HEK293 (cell line): Measurements from ENCODE around the gene SPTAN1.

Source experiments
- CTCF ChIA-PET: fragments of 350-600 bp; formaldehyde crosslinking; extraction: SDS; loops from one replicate; lab custom pipeline; 2021; ENCODE audit warnings: antibody characterized with exemption; lab: Yijun Ruan, JAX
- POLR2A ChIA-PET: fragments of 300-600 bp; formaldehyde crosslinking; extraction: SDS; loops from one replicate; lab custom pipeline; 2020; ENCODE audit warnings: antibody characterized with exemption, inconsistent platforms; lab: Yijun Ruan, JAX
- H3K27ac ChIP-seq: fragments of 200-500 bp; sonication (Bioruptor generic); 2 replicates; pipeline ENCODE4 v1.5.1; 2014; ENCODE audit warnings: low read depth, low read length, control low read depth, inconsistent platforms; ENCODE audit errors: extremely low read depth
- H3K36me3 ChIP-seq, 2 experiments: fragments of 200-500 bp in 1 of 2; sonication (Bioruptor generic) in 1 of 2; 1 replicate in 1 of 2; 2 replicates in 1 of 2; pipeline ENCODE4 v1.5.1; 2014 to 2017; ENCODE audit warnings: inconsistent platforms in 2 of 2, low read length in 2 of 2; ENCODE audit not compliant: control insufficient read depth in 2 of 2, insufficient read depth in 1 of 2
- H3K4me1 ChIP-seq: fragments of 200-500 bp; sonication (Bioruptor generic); 2 replicates; pipeline ENCODE4 v1.5.1; 2014; ENCODE audit warnings: mild to moderate bottlenecking, low read length, inconsistent platforms; ENCODE audit not compliant: control insufficient read depth, insufficient read depth
- H3K4me3 ChIP-seq: 2 replicates; pipeline ENCODE4 v1.5.1; 2011; ENCODE audit warnings: low read depth, mild to moderate bottlenecking, control low read depth, low read length, moderate library complexity
- H3K9me3 ChIP-seq: fragments of 200-500 bp; sonication (Bioruptor generic); 2 replicates; pipeline ENCODE4 v1.5.1; 2014; ENCODE audit warnings: low read depth, low read length, inconsistent platforms; ENCODE audit not compliant: control insufficient read depth, insufficient read depth
- GLIS1 ChIP-seq: fragments of 450-650 bp; formaldehyde crosslinking; IDR thresholded peaks from 2 replicates; pipeline ENCODE4 v1.5.1; 2016; ENCODE audit warnings: missing biosample characterization, missing genetic modification characterization
- PRDM4 ChIP-seq: fragments of 450-650 bp; formaldehyde crosslinking; IDR thresholded peaks from 2 replicates; pipeline ENCODE4 v1.5.1; 2017; ENCODE audit warnings: missing biosample characterization, missing genetic modification characterization
- SP2 ChIP-seq: fragments of 450-650 bp; formaldehyde crosslinking; IDR thresholded peaks from 2 replicates; pipeline ENCODE4 v1.5.1; 2016; ENCODE audit warnings: missing biosample characterization, missing genetic modification characterization
- ZBTB20 ChIP-seq: fragments of 450-650 bp; formaldehyde crosslinking; IDR thresholded peaks from 2 replicates; pipeline ENCODE4 v1.5.1; 2016; ENCODE audit warnings: missing biosample characterization, missing genetic modification characterization
- ZFP69B ChIP-seq: fragments of 450-650 bp; formaldehyde crosslinking; IDR thresholded peaks from 2 replicates; pipeline ENCODE4 v1.5.1; 2016; ENCODE audit warnings: missing biosample characterization, missing genetic modification characterization
- ZNF133 ChIP-seq: fragments of 450-650 bp; formaldehyde crosslinking; IDR thresholded peaks from 2 replicates; pipeline ENCODE4 v1.5.1; 2016; ENCODE audit warnings: missing biosample characterization, missing genetic modification characterization
- ZNF174 ChIP-seq: fragments of 450-650 bp; formaldehyde crosslinking; IDR thresholded peaks from 2 replicates; pipeline ENCODE4 v1.5.0; 2017; ENCODE audit warnings: missing biosample characterization, mild to moderate bottlenecking, missing genetic modification characterization
- ZNF214 ChIP-seq: fragments of 450-650 bp; formaldehyde crosslinking; IDR thresholded peaks from 2 replicates; pipeline ENCODE4 v1.5.1; 2017; ENCODE audit warnings: missing biosample characterization, mild to moderate bottlenecking, missing genetic modification characterization, borderline replicate concordance
- ZNF223 ChIP-seq: fragments of 450-650 bp; formaldehyde crosslinking; IDR thresholded peaks from 2 replicates; pipeline ENCODE4 v1.5.1; 2016; ENCODE audit warnings: missing biosample characterization, missing genetic modification characterization
- ZNF26 ChIP-seq: fragments of 450-650 bp; formaldehyde crosslinking; IDR thresholded peaks from 2 replicates; pipeline ENCODE4 v1.5.1; 2016; ENCODE audit warnings: missing biosample characterization, missing genetic modification characterization
- ZNF266 ChIP-seq: fragments of 450-650 bp; formaldehyde crosslinking; IDR thresholded peaks from 2 replicates; pipeline ENCODE4 v1.5.1; 2016; ENCODE audit warnings: missing biosample characterization, missing genetic modification characterization, low read depth
- ZNF350 ChIP-seq: fragments of 450-650 bp; formaldehyde crosslinking; IDR thresholded peaks from 2 replicates; pipeline ENCODE4 v1.5.0; 2017; ENCODE audit warnings: missing biosample characterization, mild to moderate bottlenecking, missing genetic modification characterization
- ZNF394 ChIP-seq: fragments of 450-650 bp; formaldehyde crosslinking; IDR thresholded peaks from 2 replicates; pipeline ENCODE4 v1.5.1; 2016; ENCODE audit warnings: missing biosample characterization, missing genetic modification characterization, mild to moderate bottlenecking, moderate library complexity, borderline replicate concordance
- ZNF404 ChIP-seq: fragments of 450-650 bp; formaldehyde crosslinking; IDR thresholded peaks from 2 replicates; pipeline ENCODE4 v1.5.1; 2017; ENCODE audit warnings: missing biosample characterization, missing genetic modification characterization
- ZNF416 ChIP-seq: fragments of 450-650 bp; formaldehyde crosslinking; IDR thresholded peaks from 2 replicates; pipeline ENCODE4 v1.5.1; 2016; ENCODE audit warnings: missing biosample characterization, missing genetic modification characterization
- ZNF423 ChIP-seq: fragments of 450-650 bp; formaldehyde crosslinking; IDR thresholded peaks from 2 replicates; pipeline ENCODE4 v1.5.1; 2016; ENCODE audit warnings: missing biosample characterization, missing genetic modification characterization
- ZNF48 ChIP-seq: fragments of 450-650 bp; formaldehyde crosslinking; IDR thresholded peaks from 2 replicates; pipeline ENCODE4 v1.5.1; 2016; ENCODE audit warnings: missing biosample characterization, missing genetic modification characterization
- ZNF624 ChIP-seq: fragments of 450-650 bp; formaldehyde crosslinking; IDR thresholded peaks from 2 replicates; pipeline ENCODE4 v1.5.1; 2017; ENCODE audit warnings: missing biosample characterization, missing genetic modification characterization
- ZNF654 ChIP-seq: fragments of 450-650 bp; formaldehyde crosslinking; IDR thresholded peaks from 2 replicates; pipeline ENCODE4 v1.5.1; 2016; ENCODE audit warnings: low read depth, missing biosample characterization, missing genetic modification characterization
- ZNF692 ChIP-seq: fragments of 450-650 bp; formaldehyde crosslinking; IDR thresholded peaks from 2 replicates; pipeline ENCODE4 v1.5.1; 2016; ENCODE audit warnings: missing biosample characterization, missing genetic modification characterization
- ZSCAN4 ChIP-seq: fragments of 450-650 bp; formaldehyde crosslinking; IDR thresholded peaks from 2 replicates; pipeline ENCODE4 v1.5.1; 2017; ENCODE audit warnings: missing biosample characterization, missing genetic modification characterization

The SPTAN1 gene

GRCh38 chr9:128656416-128657343 lies 104.3 kb downstream of the SPTAN1 start, which contains the start of gene DYNC2I2 (continued):
- TF ChIP-seq PRDM4 (tag by site-specific recombination) (no peak), ZNF48 (no peak), SP2 (tag by site-specific recombination) (peak; percentile 85), ZNF214 (tag by site-specific recombination) (no peak), ZNF26 (tag by site-specific recombination) (no peak), ZBTB20 (tag by site-specific recombination) (peak; percentile 93), ZNF692 (tag by site-specific recombination) (peak; percentile 85; the same call in 1 of the 2 replicates), ZNF404 (no peak), ZSCAN4 (tag by site-specific recombination) (peak; percentile 60), ZNF416 (tag by site-specific recombination) (no peak), ZNF394 (tag by site-specific recombination) (peak; percentile 99)

DNA sequence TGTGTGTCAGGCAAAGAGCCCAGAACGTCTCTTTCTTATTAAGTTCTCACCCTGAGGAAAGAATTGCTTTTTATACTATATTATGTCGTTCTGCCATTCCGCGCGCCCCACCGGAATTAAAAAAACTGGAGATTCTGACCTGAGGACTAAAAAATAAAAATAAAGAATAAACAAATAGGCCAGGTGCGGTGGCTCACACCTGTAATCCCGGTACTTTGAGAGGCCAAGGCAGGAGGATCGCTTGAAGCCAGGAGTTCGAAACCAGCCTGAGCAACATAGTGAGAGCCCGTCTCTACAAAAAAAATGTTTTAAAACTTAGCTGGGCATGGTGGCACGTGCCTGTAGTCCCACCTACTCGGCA lies 104.9 kb downstream of the SPTAN1 start:
- Histone ChIP-seq H3K4me3 (no peak overlapping the region), H3K36me3 (peaks cover 0 to 2% of the 10 kb centered on the region in 2 experiments; a peak in 1 of 3 replicates), H3K4me1 (no peaks in the 10 kb centered on the region), H3K9me3 (no peaks in the 10 kb centered on the region), H3K27ac (peak overlapping the region; percentile 90)
- ChIA-PET CTCF (interaction anchor here (0.6 kb wide), 2 partner anchors 216 to 333 kb away, joined by 3 read pairs; no protein-coding TSS in a partner anchor), POLR2A (interaction anchor here (0.6 to 1.8 kb wide), 4 partner anchors 22 to 52 kb away, joined by 3 to 12 read pairs (median 5); partner anchors contain the start of gene SET)
- TF ChIP-seq ZNF624 (tag by site-specific recombination): no peak
- no peak for TF ChIP-seq GLIS1
- no peak for TF ChIP-seq ZNF223 (tag by site-specific recombination)
- no peak for TF ChIP-seq ZFP69B (tag by site-specific recombination)
- TF ChIP-seq ZNF404: no peak
- no peak for TF ChIP-seq ZNF133 (tag by site-specific recombination)
- TF ChIP-seq ZNF174: no peak
- no peak for TF ChIP-seq ZNF350
- TF ChIP-seq ZNF654 (tag by site-specific recombination): no peak
- TF ChIP-seq ZNF266 (tag by site-specific recombination): no peak
- TF ChIP-seq ZNF423 (tag by site-specific recombination): no peak
